Type B pancreatic cell (in vitro differentiated cells): Measurements from ENCODE around the gene TOP3B. TPM values are rescaled to one million over a fixed set of nuclear protein-coding genes. Genes with fewer than 3 reads are reported as not detected.

ENCODE experiments used
- DNase-seq: peaks from one replicate; pipeline ENCODE4 v3.0.0; 2021; ENCODE audit warnings: mixed read lengths; ENCODE audit not compliant: unreplicated experiment; ENCODE audit errors: extremely low spot score
- H3K27ac Mint-ChIP-seq: 2 replicates; pipeline ENCODE4 v1.8.0; 2021; ENCODE audit warnings: mild to moderate bottlenecking, mixed read lengths
- H3K27me3 Mint-ChIP-seq: 2 replicates; pipeline ENCODE4 v1.8.0; 2021; ENCODE audit warnings: mixed read lengths
- H3K36me3 Mint-ChIP-seq: 2 replicates; pipeline ENCODE4 v1.8.0; 2021; ENCODE audit warnings: mixed read lengths
- H3K4me1 Mint-ChIP-seq: one replicate; pipeline ENCODE4 v1.8.0; 2021; ENCODE audit warnings: mixed read lengths; ENCODE audit not compliant: unreplicated experiment
- H3K4me3 Mint-ChIP-seq: 2 replicates; pipeline ENCODE4 v1.8.0; 2021; ENCODE audit warnings: mild to moderate bottlenecking, mixed read lengths
- H3K9me3 Mint-ChIP-seq: 2 replicates; pipeline ENCODE4 v1.8.0; 2021; ENCODE audit warnings: mixed read lengths
- CTCF ChIP-seq: fragments of 200-600 bp; sonication (generic); conservative IDR thresholded peaks from 2 replicates; pipeline ENCODE4 v1.5.0; 2021; ENCODE audit warnings: antibody characterized with exemption, mild to moderate bottlenecking
- total RNA-seq: library from RNA; stranded (reverse); gene quantifications from 2 replicates; pipeline ENCODE4 v1.2.1, GENCODE V29; 2021; ENCODE audit warnings: low replicate concordance

Gene TOP3B
- total RNA-seq, 1 donor from 2014 or later, result 66.3 TPM

GRCh38 chr22:22001664-22002525 lies 19.3 kb upstream of the TOP3B start:
- Mint-ChIP-seq H3K4me3 (no peak overlapping the region), H3K36me3 (no peaks in the 10 kb centered on the region), H3K9me3 (no peaks in the 10 kb centered on the region), H3K27me3 (peaks cover 45% of the 10 kb centered on the region), H3K4me1 (no peaks in the 10 kb centered on the region), H3K27ac (no peak overlapping the region)
- no peak for DNase-seq
- TF ChIP-seq CTCF, result no peak

GRCh38 chr22:21998595-21999247 lies 16.1 kb upstream of the TOP3B start:
- no peaks in the 10 kb centered on the region for H3K9me3 Mint-ChIP-seq
- no peak for DNase-seq

GRCh38 chr22:21996175-21996720 lies 13.7 kb upstream of the TOP3B start:
- H3K27me3 Mint-ChIP-seq, result peaks cover 44% of the 10 kb centered on the region
- H3K27ac Mint-ChIP-seq, result no peak overlapping the region
- DNase-seq, result no peak
- no peaks in the 10 kb centered on the region for H3K36me3 Mint-ChIP-seq
- no peak overlapping the region for H3K4me3 Mint-ChIP-seq
- TF ChIP-seq CTCF, result no peak
- no peaks in the 10 kb centered on the region for H3K9me3 Mint-ChIP-seq
- H3K4me1 Mint-ChIP-seq, result no peaks in the 10 kb centered on the region

More at GRCh38 chr22:21998595-21999247, 16.1 kb upstream of the TOP3B start:
- H3K4me1 Mint-ChIP-seq, result no peaks in the 10 kb centered on the region
- no peak overlapping the region for H3K27ac Mint-ChIP-seq
- no peaks in the 10 kb centered on the region for H3K36me3 Mint-ChIP-seq
- no peak overlapping the region for H3K4me3 Mint-ChIP-seq
- TF ChIP-seq CTCF, result no peak
- H3K27me3 Mint-ChIP-seq, result peaks cover 52% of the 10 kb centered on the region

GRCh38 chr22:21995660-21996059 lies 13.1 kb upstream of the TOP3B start:
- TF ChIP-seq CTCF, result no peak
- no peak overlapping the region for H3K4me3 Mint-ChIP-seq
- H3K27me3 Mint-ChIP-seq, result peaks cover 45% of the 10 kb centered on the region
- no peaks in the 10 kb centered on the region for H3K9me3 Mint-ChIP-seq
- H3K4me1 Mint-ChIP-seq, result no peaks in the 10 kb centered on the region
- no peak overlapping the region for H3K27ac Mint-ChIP-seq
- no peaks in the 10 kb centered on the region for H3K36me3 Mint-ChIP-seq
- DNase-seq, result no peak

GRCh38 chr22:21994881-21995444 lies 12.4 kb upstream of the TOP3B start:
- no peak for TF ChIP-seq CTCF
- no peak for DNase-seq
- H3K4me1 Mint-ChIP-seq, result no peaks in the 10 kb centered on the region
- H3K4me3 Mint-ChIP-seq, result no peak overlapping the region
- H3K27me3 Mint-ChIP-seq, result peaks cover 46% of the 10 kb centered on the region
- H3K36me3 Mint-ChIP-seq, result no peaks in the 10 kb centered on the region
- no peak overlapping the region for H3K27ac Mint-ChIP-seq
- no peaks in the 10 kb centered on the region for H3K9me3 Mint-ChIP-seq
